Mesendoderm (in vitro differentiated cells): ENCODE results near the gene GRIN2C.

Experiments
- DNase-seq: peaks from one replicate; pipeline ENCODE4 v3.0.0; 2013
- H2AK5ac ChIP-seq: 2 replicates; pipeline ENCODE4 v1.6.1; 2013; ENCODE audit warnings: low read length, inconsistent platforms
- H2BK120ac ChIP-seq: 2 replicates; pipeline ENCODE4 v1.6.1; 2013; ENCODE audit warnings: low read depth, mild to moderate bottlenecking, low read length, moderate library complexity, mixed read lengths
- H2BK15ac ChIP-seq: replicated peaks from 2 replicates; pipeline ENCODE4 v1.6.1; 2013; ENCODE audit warnings: low read depth, mild to moderate bottlenecking, moderate library complexity
- H2BK5ac ChIP-seq: 2 replicates; pipeline ENCODE4 v1.6.1; 2013; ENCODE audit warnings: low read length, inconsistent platforms
- H3K18ac ChIP-seq: 2 replicates; pipeline ENCODE4 v1.6.1; 2013; ENCODE audit warnings: mild to moderate bottlenecking, low read length, mixed read lengths
- H3K23ac ChIP-seq: one replicate; pipeline ENCODE4 v1.6.1; 2013; ENCODE audit warnings: low read length
- H3K27ac ChIP-seq: 2 replicates; pipeline ENCODE4 v1.5.1; 2013; ENCODE audit warnings: low read depth, mild to moderate bottlenecking, inconsistent platforms, low read length, moderate library complexity
- H3K27me3 ChIP-seq: 2 replicates; pipeline ENCODE4 v1.6.1; 2013; ENCODE audit warnings: low read length, control low read depth, mild to moderate bottlenecking, inconsistent platforms; ENCODE audit not compliant: insufficient read depth, poor library complexity
- H3K36me3 ChIP-seq: 2 replicates; pipeline ENCODE4 v1.6.1; 2013; ENCODE audit warnings: low read length, inconsistent platforms; ENCODE audit not compliant: control insufficient read depth, insufficient read depth
- H3K4ac ChIP-seq: one replicate; pipeline ENCODE4 v1.6.1; 2013; ENCODE audit warnings: low read depth, mild to moderate bottlenecking, low read length, moderate library complexity
- H3K4me1 ChIP-seq: 2 replicates; pipeline ENCODE4 v1.6.1; 2013; ENCODE audit warnings: low read depth, low read length, inconsistent platforms; ENCODE audit not compliant: control insufficient read depth
- H3K4me2 ChIP-seq: 2 replicates; pipeline ENCODE4 v1.6.1; 2013; ENCODE audit warnings: low read length
- H3K4me3 ChIP-seq: 2 replicates; pipeline ENCODE4 v1.5.1; 2013; ENCODE audit warnings: mild to moderate bottlenecking, low read length
- H3K56ac ChIP-seq: one replicate; pipeline ENCODE4 v1.6.1; 2013; ENCODE audit warnings: low read length
- H3K79me1 ChIP-seq: 2 replicates; pipeline ENCODE4 v1.6.1; 2013; ENCODE audit warnings: low read length, inconsistent platforms
- H3K79me2 ChIP-seq: 2 replicates; pipeline ENCODE4 v1.6.1; 2013; ENCODE audit warnings: mild to moderate bottlenecking, low read length; ENCODE audit not compliant: control insufficient read depth, insufficient read depth
- H3K9ac ChIP-seq: 2 replicates; pipeline ENCODE4 v1.6.1; 2013; ENCODE audit warnings: low read length, inconsistent platforms
- H4K5ac ChIP-seq: one replicate; pipeline ENCODE4 v1.6.1; 2013; ENCODE audit warnings: low read length
- H4K8ac ChIP-seq: one replicate; pipeline ENCODE4 v1.6.1; 2013; ENCODE audit warnings: low read depth, mild to moderate bottlenecking, control low read depth, low read length, moderate library complexity
- WGBS: extraction: QIAGEN DNeasy Blood & Tissue Kit; methylation state at CpG from one replicate; pipeline ENCODE4 v1.1.7; 2013; ENCODE audit warnings: low lambda C conversion rate, missing lambda C conversion rate; ENCODE audit not compliant: insufficient coverage; ENCODE audit errors: extremely low coverage; 5-methylcytosine and 5-hydroxymethylcytosine counted together

Gene GRIN2C

GRCh38 chr17:74903671-74904070 lies 44.0 kb upstream of the GRIN2C start:
- Histone ChIP-seq H2BK5ac (no peak overlapping the region), H3K4me1 (no peaks in the 10 kb centered on the region), H3K27ac (no peak overlapping the region), H2AK5ac (no peak overlapping the region), H3K23ac (no peak overlapping the region), H3K4ac (no peak overlapping the region), H2BK120ac (no peak overlapping the region), H3K79me1 (no peaks in the 10 kb centered on the region), H3K79me2 (no peaks in the 10 kb centered on the region), H3K4me3 (no peak overlapping the region), H3K9ac (no peak overlapping the region), H2BK15ac (no peak overlapping the region), H3K18ac (no peak overlapping the region), H4K8ac (no peak overlapping the region), H3K36me3 (no peaks in the 10 kb centered on the region), H3K27me3 (no peaks in the 10 kb centered on the region), H4K5ac (no peak overlapping the region), H3K4me2 (no peak overlapping the region), H3K56ac (no peak overlapping the region)
- DNase-seq: no peak
- no CpG with 5 or more reads among the region's 6 CpGs for WGBS

GRCh38 chr17:74903034-74903433 lies 43.3 kb upstream of the GRIN2C start:
- H3K27ac ChIP-seq: no peak overlapping the region
- H2BK120ac ChIP-seq: no peak overlapping the region
- no peak overlapping the region for H3K23ac ChIP-seq
- H3K36me3 ChIP-seq: no peaks in the 10 kb centered on the region
- no peak overlapping the region for H3K18ac ChIP-seq
- H3K4me1 ChIP-seq: no peaks in the 10 kb centered on the region
- H3K56ac ChIP-seq: no peak overlapping the region
- H2BK5ac ChIP-seq: no peak overlapping the region
- no peak overlapping the region for H3K4me3 ChIP-seq
- DNase-seq: no peak
- no peak overlapping the region for H3K4ac ChIP-seq
- H4K8ac ChIP-seq: no peak overlapping the region
- no CpG with 5 or more reads among the region's 9 CpGs for WGBS
- H2AK5ac ChIP-seq: no peak overlapping the region
- H3K79me1 ChIP-seq: no peaks in the 10 kb centered on the region
- no peak overlapping the region for H3K4me2 ChIP-seq
- H4K5ac ChIP-seq: no peak overlapping the region
- no peaks in the 10 kb centered on the region for H3K79me2 ChIP-seq
- no peaks in the 10 kb centered on the region for H3K27me3 ChIP-seq
- H3K9ac ChIP-seq: no peak overlapping the region
- no peak overlapping the region for H2BK15ac ChIP-seq

- Histone ChIP-seq H3K4me1 (no peaks in the 10 kb centered on the region), H3K4ac (no peak overlapping the region), H3K27me3 (no peaks in the 10 kb centered on the region), H3K23ac (no peak overlapping the region), H3K56ac (no peak overlapping the region), H2BK15ac (no peak overlapping the region), H4K8ac (no peak overlapping the region), H3K36me3 (no peaks in the 10 kb centered on the region), H3K4me3 (no peak overlapping the region), H2AK5ac (no peak overlapping the region), H2BK120ac (no peak overlapping the region), H3K79me1 (no peaks in the 10 kb centered on the region), H2BK5ac (no peak overlapping the region), H4K5ac (no peak overlapping the region), H3K79me2 (no peaks in the 10 kb centered on the region), H3K18ac (no peak overlapping the region), H3K4me2 (no peak overlapping the region), H3K27ac (no peak overlapping the region), H3K9ac (no peak overlapping the region)
- no peak for DNase-seq
- no CpG with 5 or more reads among the region's 14 CpGs for WGBS
Measured at GRCh38 chr17:74901353-74902135, 41.9 kb upstream of the GRIN2C start.

GRCh38 chr17:74900208-74900607 lies 40.5 kb upstream of the GRIN2C start:
- H3K4me3 ChIP-seq: no peak overlapping the region
- H2BK5ac ChIP-seq: no peak overlapping the region
- H2BK120ac ChIP-seq: no peak overlapping the region
- H3K56ac ChIP-seq: no peak overlapping the region
- H3K27ac ChIP-seq: no peak overlapping the region
- H3K9ac ChIP-seq: no peak overlapping the region
- no peak overlapping the region for H4K5ac ChIP-seq
- H3K18ac ChIP-seq: no peak overlapping the region
- H3K79me1 ChIP-seq: no peaks in the 10 kb centered on the region
- no peak overlapping the region for H2BK15ac ChIP-seq
- no CpG with 5 or more reads among the region's 8 CpGs for WGBS
- H3K4me1 ChIP-seq: no peaks in the 10 kb centered on the region
- no peak for DNase-seq
- no peaks in the 10 kb centered on the region for H3K27me3 ChIP-seq
- H3K36me3 ChIP-seq: no peaks in the 10 kb centered on the region
- no peaks in the 10 kb centered on the region for H3K79me2 ChIP-seq
- H3K23ac ChIP-seq: no peak overlapping the region
- H2AK5ac ChIP-seq: no peak overlapping the region
- H4K8ac ChIP-seq: no peak overlapping the region
- no peak overlapping the region for H3K4me2 ChIP-seq
- no peak overlapping the region for H3K4ac ChIP-seq

- Histone ChIP-seq H3K4me3 (no peak overlapping the region), H4K8ac (no peak overlapping the region), H3K9ac (no peak overlapping the region), H3K56ac (no peak overlapping the region), H3K79me1 (no peaks in the 10 kb centered on the region), H3K18ac (no peak overlapping the region), H2BK5ac (no peak overlapping the region), H3K36me3 (no peaks in the 10 kb centered on the region), H3K4me2 (no peak overlapping the region), H3K23ac (no peak overlapping the region), H2BK15ac (no peak overlapping the region), H3K27me3 (no peaks in the 10 kb centered on the region), H3K79me2 (no peaks in the 10 kb centered on the region), H3K4ac (no peak overlapping the region), H4K5ac (no peak overlapping the region), H3K27ac (no peak overlapping the region), H2AK5ac (no peak overlapping the region), H2BK120ac (no peak overlapping the region), H3K4me1 (peaks cover 3% of the 10 kb centered on the region)
- WGBS: no CpG with 5 or more reads among the region's 11 CpGs
- DNase-seq: no peak
Measured at GRCh38 chr17:74898376-74898946, 38.8 kb upstream of the GRIN2C start.
